ENCODE measurements around the gene NPLOC4.

DNA sequence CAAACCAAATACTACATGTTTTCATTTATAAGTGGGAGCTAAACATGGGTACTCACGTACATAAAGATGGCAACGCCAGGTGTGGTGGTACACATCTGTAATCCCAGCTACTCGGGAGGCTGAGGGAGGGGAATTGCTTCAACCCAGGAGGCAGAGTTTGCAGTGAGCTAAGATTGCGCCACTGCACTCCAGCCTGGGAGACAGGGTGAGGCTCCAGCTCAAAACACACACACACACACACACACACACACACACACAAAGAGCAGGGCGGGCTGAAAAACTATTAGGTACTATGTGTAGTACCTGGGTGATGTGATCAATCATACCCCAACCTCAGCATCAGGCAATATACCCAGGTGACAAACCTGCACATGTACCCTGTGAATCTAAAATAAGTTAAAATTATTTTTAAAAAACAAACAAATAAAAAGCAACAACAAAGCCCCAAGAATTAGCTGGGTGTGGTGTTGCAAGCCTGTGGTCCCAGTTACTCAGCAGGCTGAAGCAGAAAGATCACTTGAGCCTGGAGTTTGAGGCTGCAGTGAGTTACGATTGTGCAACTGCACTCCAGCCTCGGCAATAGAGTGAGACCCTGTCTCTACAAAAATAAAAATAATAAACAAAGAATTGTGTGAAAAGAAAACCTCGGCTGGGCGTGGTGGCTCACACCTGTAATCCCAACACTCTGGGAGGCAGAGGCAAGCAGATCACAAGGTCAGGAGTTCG, 72.9 kb downstream of the NPLOC4 start:
- TF ChIP-seq, protein P1, sequence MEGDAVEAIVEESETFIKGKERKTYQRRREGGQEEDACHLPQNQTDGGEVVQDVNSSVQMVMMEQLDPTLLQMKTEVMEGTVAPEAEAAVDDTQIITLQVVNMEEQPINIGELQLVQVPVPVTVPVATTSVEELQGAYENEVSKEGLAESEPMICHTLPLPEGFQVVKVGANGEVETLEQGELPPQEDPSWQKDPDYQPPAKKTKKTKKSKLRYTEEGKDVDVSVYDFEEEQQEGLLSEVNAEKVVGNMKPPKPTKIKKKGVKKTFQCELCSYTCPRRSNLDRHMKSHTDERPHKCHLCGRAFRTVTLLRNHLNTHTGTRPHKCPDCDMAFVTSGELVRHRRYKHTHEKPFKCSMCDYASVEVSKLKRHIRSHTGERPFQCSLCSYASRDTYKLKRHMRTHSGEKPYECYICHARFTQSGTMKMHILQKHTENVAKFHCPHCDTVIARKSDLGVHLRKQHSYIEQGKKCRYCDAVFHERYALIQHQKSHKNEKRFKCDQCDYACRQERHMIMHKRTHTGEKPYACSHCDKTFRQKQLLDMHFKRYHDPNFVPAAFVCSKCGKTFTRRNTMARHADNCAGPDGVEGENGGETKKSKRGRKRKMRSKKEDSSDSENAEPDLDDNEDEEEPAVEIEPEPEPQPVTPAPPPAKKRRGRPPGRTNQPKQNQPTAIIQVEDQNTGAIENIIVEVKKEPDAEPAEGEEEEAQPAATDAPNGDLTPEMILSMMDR (IDR thresholded peaks at IDR 0.05), result no peak
- TF ChIP-seq POLR2A (IDR thresholded peaks at IDR 0.05), result no peak
- TF ChIP-seq EP300 (IDR thresholded peaks at IDR 0.05), result no peak
